A549 (cell line): ENCODE measurements around the gene PTPDC1. TPM values are rescaled to one million over a fixed set of nuclear protein-coding genes. Genes with fewer than 3 reads are reported as not detected.
A peak's percentile ranks its signal among the peaks of the same experiment; 100 is the strongest.

Experiments
- ATAC-seq, 2 experiments: fragments of 200-7000 bp in 1 of 2; fragments of >200 bp in 1 of 2; cut with Nextera tagmentation in 1 of 2; cut with Tn5 transposase in 1 of 2; 3 replicates each; pipeline versions ENCODE4 v1.8.0 to v1.9.1; 2018 to 2020; ENCODE audit warnings: mild to moderate bottlenecking in 1 of 2, moderate library complexity in 1 of 2
- CTCF ChIA-PET: fragments of 300-600 bp; sonication (Branson Sonifier 250); formaldehyde crosslinking; extraction: SDS; loops from one replicate; lab custom pipeline; 2021; ENCODE audit warnings: antibody characterized with exemption, inconsistent platforms; lab: Yijun Ruan, JAX
- POLR2A ChIA-PET: fragments of 350-600 bp; formaldehyde crosslinking; extraction: SDS; loops from one replicate; lab custom pipeline; 2021; ENCODE audit warnings: antibody characterized with exemption, inconsistent platforms; lab: Yijun Ruan, JAX
- DNase-seq, 2 experiments: peaks; one replicate each; pipeline versions ENCODE4 v3.0.0 to v3.0.0-alpha.2; 2011 to 2016; ENCODE audit warnings: low read depth in 1 of 2, low spot score in 1 of 2
- FAIRE-seq: peaks from 2 replicates; lab custom pipeline; 2011; peaks lifted over from hg19 to GRCh38; lab: Jason Lieb, UNC
- H3K27ac ChIP-seq, 2 experiments: fragments of >200 bp; sonication (Bioruptor Twin); formaldehyde crosslinking; 3 replicates each; pipeline ENCODE4 v1.5.1; 2016 to 2017
- H3K4me1 ChIP-seq: fragments of >200 bp; sonication (Bioruptor Twin); formaldehyde crosslinking; 3 replicates; pipeline ENCODE4 v1.6.1; 2016
- H3K4me2 ChIP-seq: fragments of >200 bp; sonication (Bioruptor Twin); formaldehyde crosslinking; 3 replicates; pipeline ENCODE4 v1.6.1; 2016
- H3K4me3 ChIP-seq: fragments of >200 bp; sonication (Bioruptor Twin); formaldehyde crosslinking; 3 replicates; pipeline ENCODE4 v1.5.1; 2016
- H3K9me3 ChIP-seq: fragments of >200 bp; sonication (Bioruptor Twin); formaldehyde crosslinking; 3 replicates; pipeline ENCODE4 v1.6.1; 2016
- BHLHE40 ChIP-seq: IDR thresholded peaks from 2 replicates; pipeline ENCODE4 v1.6.1; 2012; ENCODE audit warnings: low read depth, low read length, inconsistent platforms
- CEBPB ChIP-seq, 2 experiments: fragments of >200 bp in 1 of 2; sonication (Bioruptor Twin) in 1 of 2; formaldehyde crosslinking in 1 of 2; IDR thresholded peaks; 2 replicates each; pipeline ENCODE4 v1.6.1; 2012 to 2016
- CHD4 ChIP-seq: fragments of 200-600 bp; sonication (generic); IDR thresholded peaks from 2 replicates; pipeline ENCODE4 v1.6.1; 2016; ENCODE audit warnings: antibody characterized with exemption, mild to moderate bottlenecking, borderline replicate concordance
- FOSB ChIP-seq: fragments of 250-450 bp; sonication (Bioruptor Pico); IDR thresholded peaks from 2 replicates; pipeline ENCODE4 v1.5.0; 2020; ENCODE audit warnings: mild to moderate bottlenecking, moderate library complexity
- FOSL2 ChIP-seq, 2 experiments: fragments of 450-650 bp in 1 of 2; fragments of >200 bp in 1 of 2; sonication (Bioruptor Twin) in 1 of 2; formaldehyde crosslinking; IDR thresholded peaks; 2 replicates each; pipeline versions ENCODE4 v1.5.0 to v1.6.1; 2016 to 2020; ENCODE audit warnings: mild to moderate bottlenecking in 1 of 2, moderate library complexity in 1 of 2
- HEYL ChIP-seq: fragments of 250-450 bp; sonication (Bioruptor Pico); IDR thresholded peaks from 2 replicates; pipeline ENCODE4 v1.8.0; 2021; ENCODE audit warnings: mild to moderate bottlenecking, moderate library complexity
- HOXB5 ChIP-seq: fragments of 250-450 bp; sonication (Bioruptor Pico); IDR thresholded peaks from 2 replicates; pipeline ENCODE4 v1.5.0; 2020; ENCODE audit warnings: mild to moderate bottlenecking, moderate library complexity
- JUN ChIP-seq, 2 experiments: fragments of >200 bp; sonication (Bioruptor Twin); formaldehyde crosslinking; IDR thresholded peaks; 2 replicates in 1 of 2; 3 replicates in 1 of 2; pipeline ENCODE4 v1.6.1; 2016 to 2017
- NR3C1 ChIP-seq: fragments of >200 bp; sonication (Bioruptor Twin); formaldehyde crosslinking; IDR thresholded peaks from 3 replicates; pipeline ENCODE4 v1.6.1; 2017
- SREBF2 ChIP-seq: fragments of 450-650 bp; IDR thresholded peaks from 2 replicates; pipeline ENCODE4 v1.6.1; 2014; ENCODE audit warnings: mild to moderate bottlenecking, moderate library complexity
- TFCP2L1 ChIP-seq: fragments of 250-450 bp; sonication (Bioruptor Pico); IDR thresholded peaks from 2 replicates; pipeline ENCODE4 v1.5.0; 2021; ENCODE audit warnings: mild to moderate bottlenecking
- ZFP36 ChIP-seq: fragments of 450-650 bp; IDR thresholded peaks from 2 replicates; pipeline ENCODE4 v1.6.1; 2014; ENCODE audit warnings: borderline replicate concordance; ENCODE audit not compliant: partially characterized antibody
- WGBS: methylation state at CpG from one replicate; pipeline ENCODE4 v1.1.6; 2017; ENCODE audit errors: missing lambda C conversion rate; 5-methylcytosine and 5-hydroxymethylcytosine counted together
- polyA plus RNA-seq, 4 experiments: library from polyadenylated mRNA; depleted of rRNA in 3 of 4; stranded (reverse); fragments of >200 nt; fragmentation: RNase III in 1 of 4; extraction: RNeasy Plus Mini Kit Qiagen cat#74134 plus additional on column Dnase treatment in 1 of 4; gene quantifications; 2 replicates in 3 of 4; 3 replicates in 1 of 4; pipeline ENCODE4 v1.2.3, GENCODE V29; 2011 to 2017
- TF ChIP-seq, protein P1 (sequence below): IDR thresholded peaks from 2 replicates; pipeline ENCODE4 v1.6.1; 2012
- TF ChIP-seq, protein P2 (sequence below): fragments of >200 bp; sonication (Bioruptor Twin); formaldehyde crosslinking; IDR thresholded peaks from 3 replicates; pipeline ENCODE4 v1.5.1; 2016
- TF ChIP-seq, protein P3 (sequence below): fragments of 450-650 bp; IDR thresholded peaks from 2 replicates; pipeline ENCODE4 v1.6.1; 2014; ENCODE audit warnings: antibody characterized with exemption
- TF ChIP-seq, protein P4 (sequence below): fragments of 150-350 bp; IDR thresholded peaks from 2 replicates; pipeline ENCODE4 v1.6.1; 2014; ENCODE audit warnings: low read depth, mild to moderate bottlenecking, low read length
- TF ChIP-seq, protein P5 (sequence below): fragments of 200-600 bp; sonication (generic); IDR thresholded peaks from 2 replicates; pipeline ENCODE4 v1.6.1; 2016; ENCODE audit warnings: antibody characterized with exemption, mild to moderate bottlenecking, moderate library complexity
- TF ChIP-seq, protein P6 (sequence below): fragments of 250-450 bp; sonication (Bioruptor Pico); IDR thresholded peaks from 2 replicates; pipeline ENCODE4 v1.5.0; 2021; ENCODE audit warnings: mild to moderate bottlenecking, moderate library complexity, borderline replicate concordance

Gene PTPDC1
- polyA plus RNA-seq, 2 of the 4 experiments (the other 2 are of a cell fraction) = 3.8 to 16.9 TPM

DNA sequence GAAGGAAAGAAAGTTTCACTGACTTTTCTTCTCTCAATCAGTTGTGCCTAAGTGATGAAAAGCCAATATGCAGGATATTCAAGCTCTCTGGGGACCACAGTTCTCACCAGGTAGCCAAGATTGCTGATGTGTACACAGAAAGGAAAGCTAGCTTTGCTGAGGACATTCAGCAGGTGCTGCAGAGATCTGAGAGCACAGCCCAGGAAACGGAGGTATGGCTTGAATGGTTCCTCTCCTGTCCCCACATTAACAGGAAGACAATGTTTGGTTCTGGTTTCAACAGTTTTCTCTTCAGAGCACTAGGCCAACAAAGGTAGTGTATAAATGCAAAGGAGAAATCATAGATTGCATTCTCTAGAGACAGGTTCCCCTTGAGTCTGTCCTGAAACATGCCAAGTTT, 69.6 kb downstream of the PTPDC1 start:
- Histone ChIP-seq H3K27ac (no peak overlapping the region), H3K9me3 (no peaks in the 10 kb centered on the region), H3K4me3 (no peak overlapping the region), H3K4me2 (no peak overlapping the region), H3K4me1 (peaks cover 16% of the 10 kb centered on the region)
- 22% methylated on average over 1 of the region's 1 CpG for WGBS
- ChIA-PET POLR2A (no interaction called here), CTCF (interaction anchor here (1.4 to 2.7 kb wide), 2 partner anchors 9 to 88 kb away, joined by 3 to 8 read pairs; no protein-coding TSS in a partner anchor)
- FAIRE-seq (no peak), ATAC-seq (no peak), DNase-seq (no peak)
- no peak for TF ChIP-seq BHLHE40
- TF ChIP-seq, protein P1, sequence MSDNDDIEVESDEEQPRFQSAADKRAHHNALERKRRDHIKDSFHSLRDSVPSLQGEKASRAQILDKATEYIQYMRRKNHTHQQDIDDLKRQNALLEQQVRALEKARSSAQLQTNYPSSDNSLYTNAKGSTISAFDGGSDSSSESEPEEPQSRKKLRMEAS = no peak
- no peak for TF ChIP-seq SREBF2
- TF ChIP-seq, protein P2, sequence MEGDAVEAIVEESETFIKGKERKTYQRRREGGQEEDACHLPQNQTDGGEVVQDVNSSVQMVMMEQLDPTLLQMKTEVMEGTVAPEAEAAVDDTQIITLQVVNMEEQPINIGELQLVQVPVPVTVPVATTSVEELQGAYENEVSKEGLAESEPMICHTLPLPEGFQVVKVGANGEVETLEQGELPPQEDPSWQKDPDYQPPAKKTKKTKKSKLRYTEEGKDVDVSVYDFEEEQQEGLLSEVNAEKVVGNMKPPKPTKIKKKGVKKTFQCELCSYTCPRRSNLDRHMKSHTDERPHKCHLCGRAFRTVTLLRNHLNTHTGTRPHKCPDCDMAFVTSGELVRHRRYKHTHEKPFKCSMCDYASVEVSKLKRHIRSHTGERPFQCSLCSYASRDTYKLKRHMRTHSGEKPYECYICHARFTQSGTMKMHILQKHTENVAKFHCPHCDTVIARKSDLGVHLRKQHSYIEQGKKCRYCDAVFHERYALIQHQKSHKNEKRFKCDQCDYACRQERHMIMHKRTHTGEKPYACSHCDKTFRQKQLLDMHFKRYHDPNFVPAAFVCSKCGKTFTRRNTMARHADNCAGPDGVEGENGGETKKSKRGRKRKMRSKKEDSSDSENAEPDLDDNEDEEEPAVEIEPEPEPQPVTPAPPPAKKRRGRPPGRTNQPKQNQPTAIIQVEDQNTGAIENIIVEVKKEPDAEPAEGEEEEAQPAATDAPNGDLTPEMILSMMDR = no peak
- TF ChIP-seq, protein P3, sequence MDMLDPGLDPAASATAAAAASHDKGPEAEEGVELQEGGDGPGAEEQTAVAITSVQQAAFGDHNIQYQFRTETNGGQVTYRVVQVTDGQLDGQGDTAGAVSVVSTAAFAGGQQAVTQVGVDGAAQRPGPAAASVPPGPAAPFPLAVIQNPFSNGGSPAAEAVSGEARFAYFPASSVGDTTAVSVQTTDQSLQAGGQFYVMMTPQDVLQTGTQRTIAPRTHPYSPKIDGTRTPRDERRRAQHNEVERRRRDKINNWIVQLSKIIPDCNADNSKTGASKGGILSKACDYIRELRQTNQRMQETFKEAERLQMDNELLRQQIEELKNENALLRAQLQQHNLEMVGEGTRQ = no peak
- TF ChIP-seq ZFP36 = no peak
- TF ChIP-seq, protein P4, sequence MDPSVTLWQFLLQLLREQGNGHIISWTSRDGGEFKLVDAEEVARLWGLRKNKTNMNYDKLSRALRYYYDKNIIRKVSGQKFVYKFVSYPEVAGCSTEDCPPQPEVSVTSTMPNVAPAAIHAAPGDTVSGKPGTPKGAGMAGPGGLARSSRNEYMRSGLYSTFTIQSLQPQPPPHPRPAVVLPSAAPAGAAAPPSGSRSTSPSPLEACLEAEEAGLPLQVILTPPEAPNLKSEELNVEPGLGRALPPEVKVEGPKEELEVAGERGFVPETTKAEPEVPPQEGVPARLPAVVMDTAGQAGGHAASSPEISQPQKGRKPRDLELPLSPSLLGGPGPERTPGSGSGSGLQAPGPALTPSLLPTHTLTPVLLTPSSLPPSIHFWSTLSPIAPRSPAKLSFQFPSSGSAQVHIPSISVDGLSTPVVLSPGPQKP = no peak
- TF ChIP-seq CHD4 = no peak
- TF ChIP-seq JUN (IDR thresholded peaks at IDR 0.05) = no peak
- TF ChIP-seq FOSL2 (IDR thresholded peaks at IDR 0.05) = no peak
- no peak for TF ChIP-seq FOSL2 (CRISPR knock-in tag; IDR thresholded peaks at IDR 0.05)
- TF ChIP-seq FOSB (CRISPR knock-in tag) = no peak
- TF ChIP-seq CEBPB (IDR thresholded peaks at IDR 0.05) = no peak
- TF ChIP-seq, protein P5, sequence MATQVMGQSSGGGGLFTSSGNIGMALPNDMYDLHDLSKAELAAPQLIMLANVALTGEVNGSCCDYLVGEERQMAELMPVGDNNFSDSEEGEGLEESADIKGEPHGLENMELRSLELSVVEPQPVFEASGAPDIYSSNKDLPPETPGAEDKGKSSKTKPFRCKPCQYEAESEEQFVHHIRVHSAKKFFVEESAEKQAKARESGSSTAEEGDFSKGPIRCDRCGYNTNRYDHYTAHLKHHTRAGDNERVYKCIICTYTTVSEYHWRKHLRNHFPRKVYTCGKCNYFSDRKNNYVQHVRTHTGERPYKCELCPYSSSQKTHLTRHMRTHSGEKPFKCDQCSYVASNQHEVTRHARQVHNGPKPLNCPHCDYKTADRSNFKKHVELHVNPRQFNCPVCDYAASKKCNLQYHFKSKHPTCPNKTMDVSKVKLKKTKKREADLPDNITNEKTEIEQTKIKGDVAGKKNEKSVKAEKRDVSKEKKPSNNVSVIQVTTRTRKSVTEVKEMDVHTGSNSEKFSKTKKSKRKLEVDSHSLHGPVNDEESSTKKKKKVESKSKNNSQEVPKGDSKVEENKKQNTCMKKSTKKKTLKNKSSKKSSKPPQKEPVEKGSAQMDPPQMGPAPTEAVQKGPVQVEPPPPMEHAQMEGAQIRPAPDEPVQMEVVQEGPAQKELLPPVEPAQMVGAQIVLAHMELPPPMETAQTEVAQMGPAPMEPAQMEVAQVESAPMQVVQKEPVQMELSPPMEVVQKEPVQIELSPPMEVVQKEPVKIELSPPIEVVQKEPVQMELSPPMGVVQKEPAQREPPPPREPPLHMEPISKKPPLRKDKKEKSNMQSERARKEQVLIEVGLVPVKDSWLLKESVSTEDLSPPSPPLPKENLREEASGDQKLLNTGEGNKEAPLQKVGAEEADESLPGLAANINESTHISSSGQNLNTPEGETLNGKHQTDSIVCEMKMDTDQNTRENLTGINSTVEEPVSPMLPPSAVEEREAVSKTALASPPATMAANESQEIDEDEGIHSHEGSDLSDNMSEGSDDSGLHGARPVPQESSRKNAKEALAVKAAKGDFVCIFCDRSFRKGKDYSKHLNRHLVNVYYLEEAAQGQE = no peak

DNA sequence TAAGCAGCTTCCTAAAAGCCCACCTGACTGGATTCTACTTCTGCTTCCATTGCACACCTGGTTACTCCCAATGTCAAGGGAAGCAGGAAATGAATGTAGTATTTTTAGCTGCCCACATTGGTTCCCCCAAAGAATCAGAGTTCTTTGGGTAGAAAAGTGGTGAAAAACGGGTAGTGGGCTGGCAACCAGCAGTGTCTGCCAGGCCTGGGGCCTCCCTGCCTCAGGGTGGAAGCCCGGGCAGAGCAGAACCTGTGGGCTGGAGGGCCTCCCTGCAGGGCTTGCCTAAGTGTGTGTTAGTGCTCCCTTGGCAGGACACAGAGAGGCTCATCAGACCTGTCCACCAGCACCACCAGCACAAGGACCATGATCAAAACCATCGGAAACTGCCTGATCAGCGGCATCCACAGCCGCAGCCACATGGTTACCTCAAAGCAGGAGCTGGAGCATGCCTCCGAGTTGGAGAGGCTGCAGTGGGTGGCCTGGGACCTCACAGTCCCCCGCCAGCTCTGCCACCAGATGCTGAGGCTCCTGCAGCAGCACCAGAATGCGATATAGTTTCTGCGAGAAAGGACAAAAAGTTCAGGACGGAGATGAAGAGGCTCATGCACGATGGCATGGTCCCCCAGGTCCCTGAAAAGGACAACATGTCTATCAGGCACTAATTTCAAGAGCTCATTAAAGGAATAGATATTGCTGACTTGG, 72.2 kb downstream of the PTPDC1 start:
- no peak for FAIRE-seq
- H3K4me1 ChIP-seq = peaks cover 16% of the 10 kb centered on the region
- TF ChIP-seq HOXB5 (no peak), HEYL (no peak), NR3C1 (no peak), FOSL2 (IDR thresholded peaks at IDR 0.05) (no peak), FOSL2 (CRISPR knock-in tag; IDR thresholded peaks at IDR 0.05) (no peak), TFCP2L1 (no peak)
- TF ChIP-seq, protein P6, sequence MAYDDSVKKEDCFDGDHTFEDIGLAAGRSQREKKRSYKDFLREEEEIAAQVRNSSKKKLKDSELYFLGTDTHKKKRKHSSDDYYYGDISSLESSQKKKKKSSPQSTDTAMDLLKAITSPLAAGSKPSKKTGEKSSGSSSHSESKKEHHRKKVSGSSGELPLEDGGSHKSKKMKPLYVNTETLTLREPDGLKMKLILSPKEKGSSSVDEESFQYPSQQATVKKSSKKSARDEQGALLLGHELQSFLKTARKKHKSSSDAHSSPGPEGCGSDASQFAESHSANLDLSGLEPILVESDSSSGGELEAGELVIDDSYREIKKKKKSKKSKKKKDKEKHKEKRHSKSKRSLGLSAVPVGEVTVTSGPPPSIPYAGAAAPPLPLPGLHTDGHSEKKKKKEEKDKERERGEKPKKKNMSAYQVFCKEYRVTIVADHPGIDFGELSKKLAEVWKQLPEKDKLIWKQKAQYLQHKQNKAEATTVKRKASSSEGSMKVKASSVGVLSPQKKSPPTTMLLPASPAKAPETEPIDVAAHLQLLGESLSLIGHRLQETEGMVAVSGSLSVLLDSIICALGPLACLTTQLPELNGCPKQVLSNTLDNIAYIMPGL (CRISPR knock-in tag) = no peak
- TF ChIP-seq, all 56 proteins: peak for 0
- peak in 1 of 2 experiments; percentile 15; a peak in 1 of 6 replicates for ATAC-seq
- 83% methylated on average over 8 of the region's 11 CpGs for WGBS
- peak overlapping the region; percentile 65 to 80 for H3K27ac ChIP-seq
- no peak for DNase-seq
- no peak overlapping the region for H3K4me3 ChIP-seq
- CTCF ChIA-PET = interaction anchor here (0.6 to 2.9 kb wide), 5 partner anchors 9 to 142 kb away, joined by 3 to 11 read pairs (median 8); no protein-coding TSS in a partner anchor
- no peaks in the 10 kb centered on the region for H3K9me3 ChIP-seq
- peak overlapping the region; percentile 45 for H3K4me2 ChIP-seq
- POLR2A ChIA-PET = interaction anchor here (1.7 kb wide), 1 partner anchor 10 kb away, joined by 18 read pairs; no protein-coding TSS in a partner anchor
